Measurements from ENCODE around the gene SMAD5.

GRCh38 chr5:136132557-136133221, at the start of gene SMAD5:
- TF ChIP-seq CTCF (IDR thresholded peaks at IDR 0.05; ENCODE audit: low read length) (no peak), EZH2 (IDR thresholded peaks at IDR 0.05; ENCODE audit: borderline replicate concordance, low read length) (no peak)
